Ovary (tissue), 3 donors: Measurements from ENCODE around the gene SNRPA1.

Source experiments
- POLR2A ChIP-seq: fragments of 450-650 bp; IDR thresholded peaks from one replicate; pipeline ENCODE4 v1.6.1; 2017; ENCODE audit warnings: antibody characterized with exemption, mild to moderate bottlenecking, moderate library complexity
- TF ChIP-seq, protein P1 (sequence below), 3 donors: fragments of 450-650 bp in 2 of 3; fragments of 200-600 bp in 1 of 3; IDR thresholded peaks; one replicate each; pipeline versions ENCODE4 v1.5.1 to v1.8.0; 2016 to 2022; ENCODE audit warnings: antibody characterized with exemption in 3 of 3, mild to moderate bottlenecking in 1 of 3
- donor health status: DM: no; HTN: no; CAD: no.

- TF ChIP-seq, protein P1, sequence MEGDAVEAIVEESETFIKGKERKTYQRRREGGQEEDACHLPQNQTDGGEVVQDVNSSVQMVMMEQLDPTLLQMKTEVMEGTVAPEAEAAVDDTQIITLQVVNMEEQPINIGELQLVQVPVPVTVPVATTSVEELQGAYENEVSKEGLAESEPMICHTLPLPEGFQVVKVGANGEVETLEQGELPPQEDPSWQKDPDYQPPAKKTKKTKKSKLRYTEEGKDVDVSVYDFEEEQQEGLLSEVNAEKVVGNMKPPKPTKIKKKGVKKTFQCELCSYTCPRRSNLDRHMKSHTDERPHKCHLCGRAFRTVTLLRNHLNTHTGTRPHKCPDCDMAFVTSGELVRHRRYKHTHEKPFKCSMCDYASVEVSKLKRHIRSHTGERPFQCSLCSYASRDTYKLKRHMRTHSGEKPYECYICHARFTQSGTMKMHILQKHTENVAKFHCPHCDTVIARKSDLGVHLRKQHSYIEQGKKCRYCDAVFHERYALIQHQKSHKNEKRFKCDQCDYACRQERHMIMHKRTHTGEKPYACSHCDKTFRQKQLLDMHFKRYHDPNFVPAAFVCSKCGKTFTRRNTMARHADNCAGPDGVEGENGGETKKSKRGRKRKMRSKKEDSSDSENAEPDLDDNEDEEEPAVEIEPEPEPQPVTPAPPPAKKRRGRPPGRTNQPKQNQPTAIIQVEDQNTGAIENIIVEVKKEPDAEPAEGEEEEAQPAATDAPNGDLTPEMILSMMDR (IDR thresholded peaks at IDR 0.05), result no peak
- TF ChIP-seq POLR2A, result no peak
Observed at GRCh38 chr15:101255051-101255395, 40.0 kb downstream of the SNRPA1 start.
